ENCODE results near the gene RAB11A.

Gene RAB11A

DNA sequence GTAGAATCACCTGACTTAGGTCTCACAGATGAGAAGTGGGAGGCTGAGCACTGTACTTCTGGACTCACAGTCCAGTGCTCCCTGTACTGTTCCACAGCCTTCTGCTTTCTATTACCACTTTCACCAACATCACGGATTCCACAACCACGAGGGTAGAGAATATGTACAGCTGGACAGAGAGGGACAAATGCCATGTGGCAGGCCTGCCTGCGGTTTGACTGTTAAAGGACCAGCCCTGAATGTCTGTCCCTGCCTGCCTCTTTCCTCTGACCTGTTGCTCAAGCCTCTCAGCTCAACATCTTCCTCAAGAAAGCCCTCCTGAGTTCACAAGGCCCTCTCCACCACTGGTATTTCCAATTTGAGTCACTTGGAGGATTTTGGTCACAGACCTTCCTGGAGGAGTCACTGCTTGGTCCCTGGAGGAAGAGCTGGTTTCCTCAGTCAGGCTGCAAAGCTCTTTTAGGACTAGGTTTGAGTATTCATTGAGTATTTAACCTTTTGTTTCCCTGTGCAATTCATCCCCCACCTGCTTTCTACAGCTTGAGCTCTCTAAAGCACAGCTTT, 49.1 kb downstream of the RAB11A start:
- no peak for DNase-seq

DNA sequence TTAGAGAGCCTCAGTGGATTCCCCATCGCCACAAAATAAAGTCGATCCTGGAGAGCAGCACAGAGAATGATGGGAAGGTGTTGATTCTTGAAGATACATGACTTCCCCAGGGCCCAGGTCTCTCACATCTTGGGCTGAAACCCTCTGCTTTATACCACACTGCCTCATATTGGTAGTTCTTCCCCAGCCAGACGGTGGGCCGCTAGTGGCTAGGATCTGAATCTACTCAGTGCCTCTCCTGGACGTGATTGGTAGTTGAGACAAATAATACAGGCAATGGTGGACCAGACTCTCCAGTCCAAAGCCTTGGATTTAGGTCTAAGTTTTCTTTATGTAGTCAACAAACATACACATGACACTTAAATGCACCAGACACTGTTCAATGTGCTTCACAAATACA, 49.7 kb downstream of the RAB11A start:
- no peak for DNase-seq

DNA sequence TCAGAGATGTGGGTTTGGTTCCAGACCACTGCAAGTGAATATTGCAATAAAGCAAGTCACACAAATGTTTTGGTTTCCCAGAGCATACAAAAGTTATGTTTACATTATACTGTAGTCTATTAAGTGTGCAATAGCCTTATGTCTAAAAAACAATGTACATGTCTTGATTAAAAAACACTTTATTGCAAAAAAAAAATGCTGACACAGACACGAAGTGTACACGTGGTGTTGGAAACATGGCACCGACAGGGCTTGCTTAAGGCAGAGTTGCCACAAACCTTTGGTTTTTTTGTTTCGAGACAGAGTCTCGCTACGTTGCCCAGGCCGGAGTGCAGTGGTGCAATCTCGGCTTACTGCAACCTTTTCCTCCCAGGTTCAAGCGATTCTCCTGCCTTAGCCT, 50.1 kb downstream of the RAB11A start:
- no peak for DNase-seq

DNA sequence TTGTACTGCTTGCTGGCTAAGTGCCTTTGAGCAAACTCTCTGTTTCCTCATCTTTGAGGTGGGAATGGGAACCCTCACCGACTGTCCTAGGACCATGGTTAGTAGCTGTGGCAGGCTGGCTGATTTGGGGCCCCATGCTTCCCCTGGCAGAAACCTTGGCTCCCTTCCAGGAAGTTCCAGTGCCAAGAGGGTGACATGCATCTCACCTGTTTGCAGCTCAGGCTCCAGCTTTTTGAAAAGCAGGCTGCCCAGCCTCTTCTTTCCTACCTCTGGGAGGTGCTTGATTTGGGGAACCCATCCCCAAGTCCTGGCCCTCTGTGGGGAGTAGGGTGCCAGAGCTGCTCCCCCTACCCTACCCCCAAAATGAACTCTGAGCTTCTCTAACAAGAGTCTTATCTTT, 50.8 kb downstream of the RAB11A start:
- no peak for DNase-seq

DNA sequence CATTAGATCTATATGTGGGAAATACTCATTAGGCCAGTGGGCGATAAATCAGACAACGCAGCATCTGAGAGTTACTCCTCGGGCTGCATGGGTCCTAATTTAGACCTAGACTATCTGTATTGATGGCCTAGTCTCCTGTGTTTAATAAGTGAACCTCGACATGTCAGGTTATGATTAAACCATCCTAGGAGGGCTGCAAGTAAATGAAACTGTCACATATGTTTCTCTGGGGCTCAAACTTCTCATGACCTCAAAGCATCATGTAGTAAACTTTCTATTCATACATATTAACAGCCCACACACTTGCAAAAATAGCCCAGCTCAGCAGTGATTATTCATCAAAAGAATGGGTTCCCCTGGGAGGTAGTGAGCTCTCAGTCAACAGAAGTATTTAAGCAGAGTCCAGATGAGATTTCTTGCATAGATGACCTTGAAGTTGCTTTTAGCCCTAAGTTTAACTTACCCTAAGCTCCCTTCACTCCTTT, 51.6 kb downstream of the RAB11A start:
- no peak for DNase-seq

DNA sequence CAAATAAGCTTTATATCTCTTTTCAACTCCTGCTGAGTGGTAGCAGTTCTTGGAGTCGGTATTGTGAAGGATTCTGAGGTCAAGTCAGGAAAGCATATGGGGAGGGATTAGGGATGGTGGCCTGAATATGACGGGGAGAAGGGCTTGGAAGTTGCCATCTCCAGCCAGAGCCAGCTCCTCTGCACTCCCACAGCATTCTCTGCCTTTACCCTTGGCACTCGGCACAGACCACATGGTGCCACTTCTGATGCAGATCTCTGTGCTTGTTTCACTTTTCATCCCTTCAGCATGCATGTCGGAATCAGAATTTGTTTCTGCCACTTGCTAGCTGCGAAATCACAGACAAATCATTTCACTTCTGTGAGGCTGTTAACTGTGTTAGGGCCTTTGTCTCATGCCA, 52.5 kb downstream of the RAB11A start:
- no peak for DNase-seq

DNA sequence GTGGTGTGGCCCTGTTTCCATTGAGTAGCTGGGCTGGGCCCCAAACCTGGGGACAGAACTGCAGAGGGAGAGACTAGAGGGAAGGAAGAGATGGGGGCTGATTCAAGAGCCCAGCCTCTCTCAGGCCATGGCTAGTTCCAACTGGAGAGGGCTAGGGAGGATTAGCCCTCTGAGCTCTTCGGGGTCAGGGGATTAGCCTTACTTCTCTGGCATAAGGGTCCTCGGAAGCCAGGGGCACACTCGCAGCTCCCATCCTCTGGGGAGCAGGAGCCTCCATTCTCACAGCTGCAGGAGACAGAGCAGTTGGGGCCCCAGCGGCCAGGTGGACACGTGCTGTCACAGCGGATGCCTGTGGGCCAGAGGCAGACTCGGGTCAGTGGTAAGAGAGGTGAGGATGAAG, 53.3 kb downstream of the RAB11A start:
- no peak for DNase-seq

DNA sequence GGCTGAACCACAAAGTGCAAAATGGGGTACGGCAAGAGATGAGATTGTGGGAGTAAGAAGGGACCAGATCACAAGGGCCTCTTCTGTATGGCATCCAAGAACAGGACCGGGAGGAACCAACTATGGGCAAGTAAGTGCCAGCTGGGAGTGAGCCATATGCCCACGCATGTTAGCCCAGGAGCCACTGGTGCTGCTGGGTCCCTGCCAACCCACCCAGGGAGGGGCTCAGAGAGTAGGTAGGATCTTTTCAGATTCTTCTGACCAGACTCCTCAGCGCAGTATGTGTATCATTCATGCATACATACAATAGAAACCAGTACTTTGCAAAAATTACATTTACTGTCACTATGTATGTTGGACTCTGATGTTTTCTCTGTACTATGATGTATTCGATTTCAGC, 54.0 kb downstream of the RAB11A start:
- DNase-seq, result no peak

DNA sequence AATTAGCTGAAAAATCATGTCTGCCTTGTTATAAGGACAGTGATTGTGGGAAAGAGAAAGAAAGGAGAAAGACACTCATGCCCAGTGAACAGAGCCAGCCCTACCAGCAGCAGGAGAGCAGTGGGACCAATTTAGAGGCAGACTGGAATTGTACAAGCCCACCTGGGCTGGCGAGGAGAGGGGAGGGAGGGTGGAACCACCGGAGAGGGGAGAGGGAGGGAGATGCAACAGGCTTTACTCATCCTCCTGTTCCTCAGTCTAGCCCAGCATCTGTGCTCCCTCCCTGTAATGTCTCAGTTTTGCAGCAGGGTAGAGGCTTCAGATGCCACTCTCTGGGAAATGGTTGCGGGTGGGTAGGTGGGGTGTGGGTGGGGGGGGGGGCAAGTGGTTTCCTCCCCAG, 54.7 kb downstream of the RAB11A start:
- DNase-seq, result no peak

DNA sequence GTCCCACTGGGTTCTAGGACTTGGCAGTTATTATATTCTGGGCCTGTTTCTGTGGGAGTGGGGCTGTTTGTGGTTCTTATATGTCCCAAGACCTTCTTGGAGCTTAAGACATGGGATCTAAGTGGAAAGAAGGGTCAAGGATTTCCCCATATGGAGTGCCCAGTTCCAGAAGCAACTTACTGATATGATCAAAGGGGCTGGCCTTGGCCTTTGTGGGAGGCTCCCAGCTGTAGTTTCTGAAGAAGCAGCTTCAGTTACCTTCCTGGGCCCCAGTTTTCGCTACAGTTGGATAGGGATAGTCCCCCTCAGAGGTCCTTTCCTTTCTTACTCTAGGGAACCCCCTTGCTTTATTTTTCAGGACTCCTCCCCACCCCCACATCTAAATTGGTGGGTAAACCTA, 56.0 kb downstream of the RAB11A start:
- DNase-seq, result no peak

DNA sequence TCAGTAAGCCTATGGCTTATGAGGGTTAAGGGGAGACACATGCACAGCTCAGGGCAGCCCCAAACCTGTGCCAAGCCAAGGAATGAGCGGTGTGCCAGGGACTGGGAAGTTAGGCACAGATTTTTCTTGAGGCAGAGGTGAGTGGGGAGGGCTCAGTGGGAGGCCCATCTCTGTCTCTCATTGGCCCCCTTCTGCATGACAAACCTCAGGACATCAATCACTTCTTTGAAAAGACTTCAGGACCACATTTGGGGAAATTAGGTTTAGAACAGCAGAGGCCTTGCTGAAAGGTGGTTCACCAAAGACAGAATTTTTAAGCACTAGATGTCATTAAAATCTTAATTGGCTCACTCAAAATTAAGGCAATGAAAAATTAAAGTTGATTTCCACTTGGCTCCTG, 57.2 kb downstream of the RAB11A start:
- DNase-seq, result no peak

DNA sequence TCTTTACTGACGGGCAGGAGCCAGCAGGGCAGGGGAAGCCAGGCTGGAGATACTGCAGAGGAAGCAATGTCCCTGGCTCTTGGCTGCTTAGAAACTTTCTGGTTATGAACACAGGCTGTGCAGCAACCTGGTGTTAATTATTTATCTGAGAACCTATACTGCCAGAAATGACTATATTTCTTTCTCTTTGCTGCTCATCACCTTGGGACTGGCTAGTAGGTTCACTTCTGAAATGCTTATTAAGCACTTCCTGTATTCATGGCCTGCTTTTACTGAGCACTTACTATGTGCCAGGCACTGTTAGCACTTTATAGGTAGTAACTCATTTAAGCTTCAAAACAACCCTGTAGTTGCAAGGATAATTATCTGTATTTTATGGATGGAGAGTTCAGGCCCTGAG, 57.6 kb downstream of the RAB11A start:
- no peak for DNase-seq

DNA sequence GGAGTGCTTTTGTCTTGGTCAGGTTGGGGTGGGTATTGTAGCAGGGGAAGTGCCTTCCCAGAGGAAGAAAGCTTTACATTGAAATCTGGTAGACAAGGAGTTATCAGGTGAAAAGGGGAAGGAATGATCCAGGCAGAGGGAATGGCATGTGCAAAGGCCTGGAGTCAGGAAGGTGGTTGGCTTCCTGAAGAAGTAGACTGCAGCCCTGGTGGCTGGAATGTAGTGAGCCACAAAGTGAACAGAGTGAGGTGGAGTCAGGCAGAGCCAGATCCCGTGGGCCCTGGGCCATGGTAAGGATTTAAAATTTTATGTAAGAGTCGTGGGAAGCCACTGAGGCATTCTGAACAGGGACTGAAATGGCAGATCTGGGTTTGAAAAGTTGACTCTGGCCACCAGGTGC, 58.3 kb downstream of the RAB11A start:
- no peak for DNase-seq

DNA sequence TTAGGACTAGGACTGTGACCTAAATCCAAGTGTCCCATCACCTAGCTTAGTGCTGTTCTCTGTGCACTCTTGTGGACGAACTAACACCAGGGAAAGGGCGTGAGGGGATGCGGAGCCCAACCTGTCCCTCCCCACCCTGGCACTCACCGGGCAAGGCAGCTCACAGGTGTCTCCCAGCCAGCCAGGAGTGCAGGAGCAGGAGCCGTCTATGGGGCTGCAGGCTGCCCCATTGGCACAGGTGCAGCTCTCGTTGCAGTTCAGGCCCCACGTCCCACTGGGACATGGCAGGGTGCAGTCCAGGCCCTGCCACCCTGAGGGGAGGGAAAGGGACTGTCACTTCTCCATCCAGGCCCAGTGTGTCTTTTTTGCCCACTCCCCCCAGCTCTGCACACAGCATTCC, 60.3 kb downstream of the RAB11A start:
- no peak for DNase-seq

DNA sequence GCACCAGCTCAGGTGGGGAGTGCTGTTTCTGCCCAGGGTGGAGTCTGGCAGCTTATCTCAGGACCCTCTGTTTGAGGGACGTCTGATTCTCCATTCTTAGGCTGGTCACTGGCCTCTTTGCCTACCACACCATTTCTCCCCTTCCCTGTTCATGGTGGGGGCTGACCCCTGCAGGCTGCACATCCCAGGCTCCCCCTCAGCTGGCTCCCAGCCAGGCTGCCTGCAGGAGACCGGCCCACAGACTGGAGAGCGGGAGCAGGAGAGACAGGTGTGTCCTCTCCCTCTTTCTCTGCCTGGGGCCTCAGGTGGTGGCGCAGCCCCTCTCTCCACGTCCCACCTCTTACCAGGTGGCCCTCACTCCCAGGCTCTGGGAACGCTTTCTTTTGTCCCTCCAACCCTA, 60.8 kb downstream of the RAB11A start:
- DNase-seq, result no peak

DNA sequence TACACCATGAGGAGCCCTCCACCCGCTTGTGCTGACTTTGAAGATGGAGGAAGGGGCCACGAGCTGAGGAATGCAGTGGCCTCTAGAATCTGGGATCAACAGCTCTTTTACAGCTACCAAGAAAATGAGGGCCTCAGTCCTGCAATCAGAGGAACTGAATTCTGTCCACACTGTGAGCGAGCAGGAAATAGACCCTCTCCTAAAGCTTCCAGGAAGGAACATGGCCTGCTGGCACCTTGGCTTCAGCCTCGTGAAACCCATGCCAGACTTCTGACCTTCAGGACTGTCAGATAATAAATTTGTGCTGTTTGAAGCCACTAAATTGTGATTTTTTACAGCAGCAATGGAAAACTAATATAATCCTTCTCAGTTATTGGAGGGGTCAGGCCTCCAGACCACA, 61.9 kb downstream of the RAB11A start:
- DNase-seq, result no peak

DNA sequence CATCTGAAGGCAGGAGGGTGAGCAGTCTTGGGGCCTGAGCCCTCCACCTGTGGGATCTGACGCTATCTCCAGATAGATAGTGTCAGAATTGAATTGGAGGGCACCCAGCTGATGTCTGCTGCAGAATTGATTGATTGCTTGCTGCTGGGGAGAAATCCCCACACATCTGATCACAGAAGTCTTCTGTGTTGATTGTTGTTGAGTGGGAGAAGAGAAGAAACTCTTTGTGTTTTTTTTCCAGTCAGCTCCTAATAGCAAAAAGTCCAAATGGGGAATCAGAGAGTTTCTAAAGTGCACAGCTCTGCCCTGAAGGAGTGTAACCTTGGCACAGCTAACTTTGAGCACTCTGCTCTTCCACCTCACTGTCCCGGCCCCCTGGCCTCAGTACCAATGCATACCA, 66.1 kb downstream of the RAB11A start:
- no peak for DNase-seq

DNA sequence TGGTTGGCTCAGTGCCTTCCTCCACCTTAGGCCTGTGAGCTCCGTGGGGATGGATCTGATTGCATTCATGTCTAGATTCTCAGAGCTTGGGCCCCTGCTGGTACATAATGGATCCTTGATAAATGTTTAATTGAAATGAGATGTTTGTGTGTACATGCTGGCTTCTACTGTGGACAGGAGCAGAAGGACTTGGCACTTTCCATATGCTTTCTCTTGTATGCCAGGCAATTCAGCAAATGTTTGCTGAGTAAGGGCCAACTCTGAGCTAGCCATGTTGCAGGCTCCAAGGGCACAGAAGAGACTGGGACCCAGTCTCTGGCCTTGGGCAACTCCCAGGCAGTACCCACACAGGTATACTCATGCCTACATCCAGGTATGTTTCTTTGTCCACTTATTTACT, 67.0 kb downstream of the RAB11A start:
- no peak for DNase-seq

DNA sequence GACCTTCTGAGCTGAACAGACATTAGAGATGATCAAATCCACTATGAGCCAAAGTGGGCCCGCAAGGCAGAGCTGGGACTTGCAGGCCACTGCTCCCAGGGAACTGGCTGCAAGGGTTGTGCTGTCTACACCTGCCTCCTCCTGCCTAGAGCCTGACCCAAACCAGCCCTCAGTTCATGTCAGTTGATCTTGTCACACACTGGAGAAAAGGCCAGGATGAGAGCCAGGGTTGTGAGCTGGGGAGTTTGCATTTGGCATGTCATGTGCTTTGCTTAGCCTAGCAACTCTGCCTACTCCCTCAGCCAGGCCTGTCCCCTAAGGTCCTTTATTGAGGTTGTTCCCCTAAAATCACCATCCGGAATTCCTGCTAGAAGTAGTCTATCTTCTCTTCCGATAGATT, 67.8 kb downstream of the RAB11A start:
- no peak for DNase-seq

DNA sequence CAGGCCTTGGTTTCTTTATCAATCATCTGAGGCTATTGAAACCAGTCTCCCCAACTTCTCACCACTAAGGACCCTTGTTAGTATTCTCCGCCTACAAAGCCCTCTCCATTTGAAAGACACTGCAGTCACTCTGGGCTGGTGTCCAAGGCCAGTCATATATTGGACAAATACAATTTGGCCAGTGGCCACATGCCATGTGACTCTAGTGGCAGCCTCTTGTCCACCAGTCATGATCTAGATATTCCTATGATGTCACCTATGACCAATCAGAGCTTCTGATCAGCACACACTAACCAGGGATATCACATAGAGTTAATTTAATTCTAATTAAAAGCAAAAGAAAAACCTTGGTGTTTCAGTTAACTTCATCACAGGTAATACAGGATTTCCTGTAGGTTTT, 68.2 kb downstream of the RAB11A start:
- DNase-seq, result no peak

DNA sequence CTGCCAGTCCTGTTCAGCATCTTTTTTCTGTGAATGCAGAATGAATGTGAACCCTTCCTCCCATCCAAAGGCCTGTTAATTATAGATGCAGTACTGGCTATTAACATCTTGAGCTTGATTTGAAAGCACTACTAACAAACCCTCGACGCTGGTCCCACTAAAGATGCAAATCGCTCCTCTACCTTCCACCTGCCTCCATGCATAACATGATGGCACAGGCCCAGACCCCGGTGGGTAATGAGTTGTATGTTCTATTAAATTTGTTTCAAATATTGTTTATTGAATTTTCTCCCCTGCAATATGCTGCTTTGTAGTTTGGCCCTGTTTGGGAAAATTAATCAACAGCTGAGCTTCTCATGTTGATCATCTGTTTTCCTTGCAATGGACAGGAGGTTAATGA, 69.3 kb downstream of the RAB11A start:
- no peak for DNase-seq

DNA sequence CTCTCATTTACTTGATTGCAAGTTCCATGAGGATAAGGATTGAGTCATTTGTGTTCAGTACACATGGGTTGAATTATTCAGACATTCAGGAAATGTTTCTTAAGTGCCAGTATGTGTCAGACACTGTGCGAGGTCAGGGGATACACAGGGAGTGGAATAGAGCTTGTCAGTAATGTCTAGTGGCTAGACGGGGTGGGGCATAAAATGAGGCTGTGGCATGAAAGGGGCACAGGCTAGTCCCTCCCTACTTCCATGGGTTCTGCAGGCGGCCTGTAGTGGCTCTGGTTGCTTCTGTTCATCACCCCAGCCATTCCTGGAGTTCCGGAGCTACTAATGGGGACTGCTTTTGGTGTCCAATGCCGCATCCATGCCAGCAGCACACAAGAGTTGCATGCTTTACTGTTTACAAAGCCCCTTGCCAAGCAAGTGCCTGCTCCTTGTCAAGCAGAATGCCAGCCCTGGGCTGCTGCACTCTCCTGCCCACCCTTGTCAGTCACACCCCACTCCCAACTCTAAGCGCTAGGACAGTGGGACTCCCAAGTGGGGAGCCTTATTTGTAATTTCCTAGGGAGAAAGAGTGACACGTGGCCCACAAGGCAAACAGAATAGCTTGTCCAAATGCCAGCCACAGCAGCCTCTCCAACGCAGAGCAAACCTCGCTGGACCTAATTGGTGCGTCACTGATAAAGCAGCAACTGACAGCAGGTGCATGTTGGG, 70.8 kb downstream of the RAB11A start:
- DNase-seq, result no peak

DNA sequence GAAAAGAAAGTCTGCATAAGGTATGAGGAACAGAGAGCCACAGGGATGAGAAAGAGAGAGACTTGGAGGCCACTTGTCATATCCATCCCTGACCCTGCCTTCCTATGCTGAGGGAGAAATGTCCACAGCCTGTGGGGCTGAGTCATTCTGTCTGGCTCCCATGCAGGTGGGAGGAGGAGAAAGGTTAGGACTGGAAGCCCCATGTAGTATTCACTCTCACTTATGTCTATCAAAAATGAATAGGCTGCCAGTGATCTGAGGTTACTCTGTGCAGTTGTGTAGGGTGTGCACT, 71.3 kb downstream of the RAB11A start:
- DNase-seq, result no peak

Measured in NCI-H1930 (cell line).